ENCODE measurements around the gene KCNQ1. TPM values are rescaled to one million over a fixed set of nuclear protein-coding genes. Genes with fewer than 3 reads are reported as not detected.

The KCNQ1 gene
- total and polyA plus RNA-seq, 2 donors (not counting 3 experiments of a cell fraction or from before 2014, with no cell fraction given), result 0.07 to 0.09 TPM

- no TSS peak for BruUV-seq (replicated peaks)
- dilution Hi-C loops (cut with MboI; ENCODE audit: extremely low pct_ligation_motif_present, low sequenced_read_pairs) (no loop called here), intact Hi-C loops (cut with micrococcal nuclease) (no loop called here)
- no peak for FAIRE-seq
- no peaks in the 10 kb centered on the region for H3K4me1 ChIP-seq (ENCODE audit: control insufficient read depth, extremely low read depth, insufficient read depth, low read length)
- H3K27ac ChIP-seq (ENCODE audit: insufficient read depth, low read depth, low read length), result no peak overlapping the region
- no peak for TF ChIP-seq MAX (IDR thresholded peaks at IDR 0.05; ENCODE audit: insufficient read depth, insufficient read length)
- no peak for TF ChIP-seq FOS (IDR thresholded peaks at IDR 0.05; ENCODE audit: borderline replicate concordance, insufficient read depth, low read length)
- TF ChIP-seq, protein P1, sequence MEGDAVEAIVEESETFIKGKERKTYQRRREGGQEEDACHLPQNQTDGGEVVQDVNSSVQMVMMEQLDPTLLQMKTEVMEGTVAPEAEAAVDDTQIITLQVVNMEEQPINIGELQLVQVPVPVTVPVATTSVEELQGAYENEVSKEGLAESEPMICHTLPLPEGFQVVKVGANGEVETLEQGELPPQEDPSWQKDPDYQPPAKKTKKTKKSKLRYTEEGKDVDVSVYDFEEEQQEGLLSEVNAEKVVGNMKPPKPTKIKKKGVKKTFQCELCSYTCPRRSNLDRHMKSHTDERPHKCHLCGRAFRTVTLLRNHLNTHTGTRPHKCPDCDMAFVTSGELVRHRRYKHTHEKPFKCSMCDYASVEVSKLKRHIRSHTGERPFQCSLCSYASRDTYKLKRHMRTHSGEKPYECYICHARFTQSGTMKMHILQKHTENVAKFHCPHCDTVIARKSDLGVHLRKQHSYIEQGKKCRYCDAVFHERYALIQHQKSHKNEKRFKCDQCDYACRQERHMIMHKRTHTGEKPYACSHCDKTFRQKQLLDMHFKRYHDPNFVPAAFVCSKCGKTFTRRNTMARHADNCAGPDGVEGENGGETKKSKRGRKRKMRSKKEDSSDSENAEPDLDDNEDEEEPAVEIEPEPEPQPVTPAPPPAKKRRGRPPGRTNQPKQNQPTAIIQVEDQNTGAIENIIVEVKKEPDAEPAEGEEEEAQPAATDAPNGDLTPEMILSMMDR (IDR thresholded peaks at IDR 0.05; ENCODE audit: extremely low read depth in 1 of 2, insufficient read depth in 1 of 2, low read depth in 1 of 2, low read length in 2 of 2), result no peak
- no peak for TF ChIP-seq MYC (IDR thresholded peaks at IDR 0.05; ENCODE audit: low read depth, low read length)
- no peak for TF ChIP-seq JUN (IDR thresholded peaks at IDR 0.05; ENCODE audit: borderline replicate concordance, insufficient read depth, insufficient read length, low read depth)
- no peak for TF ChIP-seq GATA2 (IDR thresholded peaks at IDR 0.05; ENCODE audit: insufficient read depth, insufficient read length, low read depth, low read length)
- TF ChIP-seq POLR2A (IDR thresholded peaks at IDR 0.05; ENCODE audit: low read depth, low read length), result no peak
- TF ChIP-seq EZH2 (IDR thresholded peaks at IDR 0.05; ENCODE audit: borderline replicate concordance, low read depth, low read length, severe bottlenecking), result no peak
- TF ChIP-seq POLR2AphosphoS5 (IDR thresholded peaks at IDR 0.05; ENCODE audit: insufficient read depth, low read depth, low read length), result no peak
- no peaks in the 10 kb centered on the region for H4K20me1 ChIP-seq (replicated peaks; ENCODE audit: control insufficient read depth, extremely low read depth, insufficient read depth, low read length)
- H3K9ac ChIP-seq (replicated peaks; ENCODE audit: extremely low read depth, insufficient read depth, low read length), result no peak overlapping the region
- H3K4me3 ChIP-seq (replicated peaks in 1 of 3; ENCODE audit: insufficient read depth in 1 of 3, low read depth in 1 of 3, low read length in 3 of 3), result no peak overlapping the region
- H3K36me3 ChIP-seq (ENCODE audit: control insufficient read depth in 2 of 2, extremely low read depth in 1 of 2, insufficient read depth in 2 of 2, low read length in 2 of 2), result peaks cover 0 to 2% of the 10 kb centered on the region in 2 experiments
- no peaks in the 10 kb centered on the region for H3K27me3 ChIP-seq (ENCODE audit: control insufficient read depth in 2 of 2, insufficient read depth in 2 of 2, low read length in 2 of 2)
- H2AFZ ChIP-seq (ENCODE audit: low read depth, low read length), result no peak overlapping the region
- no peaks in the 10 kb centered on the region for H3K9me1 ChIP-seq (replicated peaks; ENCODE audit: control insufficient read depth, extremely low read depth, insufficient read depth, low read length)
- ChIA-PET CTCF (no interaction called here), POLR2A (interaction anchor here (1.2 kb wide), 1 partner anchor 12 kb away, joined by 3 read pairs; the partner anchor contains the start of gene KCNQ1OT1)
- no peak for DNase-seq (ENCODE audit: low read depth, low spot score)
- no peaks in the 10 kb centered on the region for H3K9me3 ChIP-seq (replicated peaks; ENCODE audit: control insufficient read depth, insufficient read depth, low read length)
- no peak overlapping the region for H3K4me2 ChIP-seq (ENCODE audit: insufficient read depth, low read length)
- peaks cover 17% of the 10 kb centered on the region for H3K79me2 ChIP-seq (ENCODE audit: control insufficient read depth, insufficient read depth, low read length)
Observed at GRCh38 chr11:2687782-2688191, 243.0 kb downstream of the KCNQ1 start.
